GM18867 (cell line): ENCODE measurements around the gene GFY.

Source experiments
- ATAC-seq: cut with Tn5 transposase; IDR thresholded peaks from one replicate; pipeline ENCODE4 v1.9.1; 2021; ENCODE audit warnings: mild to moderate bottlenecking, moderate library complexity; ENCODE audit not compliant: unreplicated experiment

GFY gene

GRCh38 chr19:49425178-49425577 is at the start of gene GFY:
TSS of gene GFY (plus strand) at chr19:49425388. CDS start at chr19:49426431, 1,043 bp downstream.
- no peak for ATAC-seq

GRCh38 chr19:49378512-49378911 is 46.7 kb upstream of the GFY start:
- no peak for ATAC-seq

- no peak for ATAC-seq
Observed at GRCh38 chr19:49380391-49380790, 44.8 kb upstream of the GFY start.

- no peak for ATAC-seq
Observed at GRCh38 chr19:49382639-49383038, 42.5 kb upstream of the GFY start.

GRCh38 chr19:49383599-49383998 is 41.6 kb upstream of the GFY start:
- no peak for ATAC-seq

- ATAC-seq, result no peak
Observed at GRCh38 chr19:49387936-49388372, 37.2 kb upstream of the GFY start, which contains the start of gene KASH5. TSS of gene KASH5 (plus strand) at chr19:49388249. CDS start at chr19:49390884, 2,635 bp downstream.

- ATAC-seq, result no peak
Observed at GRCh38 chr19:49389406-49389805, 35.8 kb upstream of the GFY start.

- no peak for ATAC-seq
Observed at GRCh38 chr19:49390131-49390928, 34.9 kb upstream of the GFY start.

- ATAC-seq, result no peak
Observed at GRCh38 chr19:49390929-49391359, 34.2 kb upstream of the GFY start.

- peak; percentile 55 for ATAC-seq
Observed at GRCh38 chr19:49391581-49392399, 33.4 kb upstream of the GFY start.

- no peak for ATAC-seq
Observed at GRCh38 chr19:49393881-49394280, 31.3 kb upstream of the GFY start.

GRCh38 chr19:49395581-49396407 is 29.4 kb upstream of the GFY start:
- ATAC-seq, result no peak

- no peak for ATAC-seq
Observed at GRCh38 chr19:49396738-49397505, 28.3 kb upstream of the GFY start.

GRCh38 chr19:49398001-49398615 is 27.1 kb upstream of the GFY start:
- ATAC-seq, result no peak

GRCh38 chr19:49398931-49399330 is 26.3 kb upstream of the GFY start:
- ATAC-seq, result no peak

GRCh38 chr19:49400029-49400428 is 25.2 kb upstream of the GFY start:
- ATAC-seq, result no peak

- ATAC-seq, result no peak
Observed at GRCh38 chr19:49403404-49404187, 21.6 kb upstream of the GFY start.

GRCh38 chr19:49407079-49407478 is 18.1 kb upstream of the GFY start:
- no peak for ATAC-seq

- ATAC-seq, result no peak
Observed at GRCh38 chr19:49407482-49408015, 17.6 kb upstream of the GFY start.
